IMR-90 (cell line): Measurements from ENCODE around the gene BLOC1S6. TPM values are rescaled to one million over a fixed set of nuclear protein-coding genes. Genes with fewer than 3 reads are reported as not detected.

Experiments used
- ATAC-seq: fragments of 200-7000 bp; cut with Tn5 transposase; 2 replicates; pipeline ENCODE4 v1.9.1; 2020; ENCODE audit warnings: low read depth, mild to moderate bottlenecking, moderate library complexity
- BruUV-seq: library from RNA; stranded (reverse); fragments of 400-500 nt; replicated peaks from 2 replicates; lab custom pipeline; 2021; lab: Mats Ljungman, UMichigan
- CTCF ChIA-PET: fragments of 300-600 bp; formaldehyde crosslinking; extraction: SDS; loops from one replicate; lab custom pipeline; 2021; ENCODE audit warnings: antibody characterized with exemption; lab: Yijun Ruan, JAX
- POLR2A ChIA-PET: fragments of 300-600 bp; sonication (Branson Sonifier 250); formaldehyde crosslinking; loops from one replicate; lab custom pipeline; 2022; ENCODE audit warnings: antibody characterized with exemption; ENCODE audit not compliant: unreplicated experiment; lab: Charles Lee
- DNase-seq: peaks from one replicate; pipeline ENCODE4 v3.0.0; 2013
- H2AFZ ChIP-seq: replicated peaks from 2 replicates; pipeline ENCODE3; 2013; ENCODE audit warnings: low read length, mild to moderate bottlenecking; ENCODE audit not compliant: poor library complexity
- H2AK5ac ChIP-seq: 2 replicates; pipeline ENCODE4 v1.6.1; 2013; ENCODE audit warnings: low read depth, low read length, inconsistent platforms
- H2AK9ac ChIP-seq: replicated peaks from 2 replicates; pipeline ENCODE3; 2013; ENCODE audit warnings: mild to moderate bottlenecking, low read depth, low read length, moderate library complexity; ENCODE audit not compliant: poor library complexity
- H2BK120ac ChIP-seq: 2 replicates; pipeline ENCODE4 v1.6.1; 2013; ENCODE audit warnings: low read depth, low read length, inconsistent platforms
- H2BK15ac ChIP-seq: 3 replicates; pipeline ENCODE4 v1.6.1; 2013; ENCODE audit warnings: low read depth, low read length, inconsistent platforms
- H2BK20ac ChIP-seq: 2 replicates; pipeline ENCODE4 v1.6.1; 2013; ENCODE audit warnings: low read depth, mild to moderate bottlenecking, inconsistent platforms, low read length, moderate library complexity
- H2BK5ac ChIP-seq: 2 replicates; pipeline ENCODE4 v1.6.1; 2013; ENCODE audit warnings: mild to moderate bottlenecking, low read depth, low read length, inconsistent platforms; ENCODE audit not compliant: poor library complexity, severe bottlenecking
- H3K14ac ChIP-seq: replicated peaks from 2 replicates; pipeline ENCODE4 v1.6.1; 2013; ENCODE audit warnings: low read depth, low read length, inconsistent platforms
- H3K18ac ChIP-seq: 2 replicates; pipeline ENCODE4 v1.6.1; 2013; ENCODE audit warnings: low read depth, low read length, control low read depth
- H3K23ac ChIP-seq: 2 replicates; pipeline ENCODE4 v1.6.1; 2013; ENCODE audit warnings: low read depth, low read length, inconsistent platforms
- H3K27ac ChIP-seq: 2 replicates; pipeline ENCODE4 v1.5.1; 2013; ENCODE audit warnings: mild to moderate bottlenecking, control low read depth, low read length; ENCODE audit not compliant: insufficient read depth
- H3K27me3 ChIP-seq: 2 replicates; pipeline ENCODE4 v1.6.1; 2013; ENCODE audit warnings: low read length; ENCODE audit not compliant: control insufficient read depth, insufficient read depth
- H3K36me3 ChIP-seq: 2 replicates; pipeline ENCODE4 v1.6.1; 2013; ENCODE audit warnings: low read length, mixed read lengths; ENCODE audit not compliant: control insufficient read depth, insufficient read depth
- H3K4ac ChIP-seq: 2 replicates; pipeline ENCODE4 v1.6.1; 2013; ENCODE audit warnings: low read depth, low read length, inconsistent platforms
- H3K4me1 ChIP-seq: 2 replicates; pipeline ENCODE4 v1.6.1; 2013; ENCODE audit warnings: low read length, mixed read lengths; ENCODE audit not compliant: control insufficient read depth, insufficient read depth
- H3K4me2 ChIP-seq: 2 replicates; pipeline ENCODE4 v1.6.1; 2013; ENCODE audit warnings: low read depth, mild to moderate bottlenecking, control low read depth, low read length, moderate library complexity
- H3K4me3 ChIP-seq: 2 replicates; pipeline ENCODE4 v1.5.1; 2013; ENCODE audit warnings: low read depth, mild to moderate bottlenecking, control low read depth, low read length, moderate library complexity; ENCODE audit not compliant: insufficient read depth
- H3K56ac ChIP-seq: 2 replicates; pipeline ENCODE4 v1.6.1; 2013; ENCODE audit warnings: low read length, inconsistent platforms; ENCODE audit not compliant: insufficient read depth; ENCODE audit errors: extremely low read depth
- H3K79me1 ChIP-seq, 2 experiments: 2 replicates each; pipeline ENCODE4 v1.6.1; 2013; ENCODE audit warnings: low read length in 2 of 2, inconsistent platforms in 1 of 2, low read depth in 1 of 2
- H3K9ac ChIP-seq: 2 replicates; pipeline ENCODE4 v1.6.1; 2013; ENCODE audit warnings: low read depth, low read length, control low read depth
- H3K9me1 ChIP-seq: 2 replicates; pipeline ENCODE4 v1.6.1; 2013; ENCODE audit warnings: low read length, inconsistent platforms; ENCODE audit not compliant: insufficient read depth
- H3K9me3 ChIP-seq: 2 replicates; pipeline ENCODE4 v1.6.1; 2013; ENCODE audit warnings: low read length; ENCODE audit not compliant: control insufficient read depth, insufficient read depth
- H4K20me1 ChIP-seq: 2 replicates; pipeline ENCODE4 v1.6.1; 2013; ENCODE audit warnings: low read length, inconsistent platforms; ENCODE audit not compliant: insufficient read depth
- H4K5ac ChIP-seq: 2 replicates; pipeline ENCODE4 v1.6.1; 2013; ENCODE audit warnings: mild to moderate bottlenecking, low read depth, low read length, control low read depth
- H4K8ac ChIP-seq, 2 experiments: 2 replicates each; pipeline ENCODE4 v1.6.1; 2013; ENCODE audit warnings: low read depth in 2 of 2, low read length in 2 of 2, control low read depth in 1 of 2, inconsistent platforms in 1 of 2
- H4K91ac ChIP-seq: 2 replicates; pipeline ENCODE4 v1.6.1; 2013; ENCODE audit warnings: low read depth, low read length, inconsistent platforms; ENCODE audit not compliant: insufficient read depth
- MAFK ChIP-seq: IDR thresholded peaks from 2 replicates; pipeline ENCODE4 v1.6.1; 2012; ENCODE audit warnings: low read depth, low read length, improper control_type of control experiment
- MAZ ChIP-seq: IDR thresholded peaks from 2 replicates; pipeline ENCODE4 v1.6.1; 2012; ENCODE audit warnings: low read depth, mild to moderate bottlenecking, low read length, improper control_type of control experiment, moderate library complexity, borderline replicate concordance
- USF2 ChIP-seq: fragments of 150-350 bp; IDR thresholded peaks from 2 replicates; pipeline ENCODE4 v1.6.1; 2017; ENCODE audit warnings: mild to moderate bottlenecking, antibody characterized with exemption, low read length, low read depth
- WGBS, 2 experiments: methylation state at CpG; one replicate each; pipeline versions ENCODE4 v1.1.5 to v1.1.7; 2013; ENCODE audit warnings: missing lambda C conversion rate in 2 of 2; ENCODE audit not compliant: insufficient read length in 1 of 2; ENCODE audit errors: extremely low coverage in 2 of 2; 5-methylcytosine and 5-hydroxymethylcytosine counted together
- dilution Hi-C: fragments of 300-500 bp; cut with HindIII; formaldehyde crosslinking; loops from one replicate; pipeline ENCODE4 v1.14.3; 2018; ENCODE audit warnings: low sequenced_read_pairs; ENCODE audit not compliant: unreplicated experiment
- in situ Hi-C: fragments of 300-500 bp; cut with MboI; formaldehyde crosslinking; loops from 3 replicates; pipeline ENCODE4 v1.14.3; 2019; ENCODE audit warnings: low sequenced_read_pairs, inconsistent platforms, mixed read lengths
- intact Hi-C: fragments of 100-400 bp; cut with micrococcal nuclease; formaldehyde crosslinking; loops from 2 replicates; pipeline ENCODE4 v1.10.0; 2022
- polyA plus RNA-seq, 3 experiments: library from polyadenylated mRNA; depleted of rRNA; stranded (reverse); fragments of >200 nt; gene quantifications; 2 replicates each; pipeline ENCODE4 v1.2.3, GENCODE V29; 2012; ENCODE audit warnings: low replicate concordance in 1 of 3
- total RNA-seq: library from RNA; depleted of rRNA; stranded (reverse); fragments of >200 nt; gene quantifications from 2 replicates; pipeline ENCODE4 v1.2.3, GENCODE V29; 2012

The BLOC1S6 gene
- total and polyA plus RNA-seq, 2 of the 4 experiments (the other 2 are of a cell fraction), result 21.7 to 40.9 TPM

- peak overlapping the region; percentile 66 for H4K5ac ChIP-seq
- H2BK5ac ChIP-seq, result peak overlapping the region; percentile 88
- H4K91ac ChIP-seq, result peak overlapping the region; percentile 86
- WGBS, 2 experiments, result no CpG with 5 or more reads among the region's 7 CpGs
- ATAC-seq (peak; percentile 80), DNase-seq (peak; percentile 94)
- peak overlapping the region; percentile 40; the same call in 1 of the 2 replicates for H3K9ac ChIP-seq
- H3K27ac ChIP-seq, result peak overlapping the region; percentile 62
- peak overlapping the region; percentile 92 for H2BK120ac ChIP-seq
- H2BK20ac ChIP-seq, result peak overlapping the region; percentile 74
- in situ Hi-C loops, result no loop called here
- dilution Hi-C loops, result no loop called here
- peak overlapping the region; percentile 91 for H3K14ac ChIP-seq
- peak overlapping the region; percentile 81 to 94 for H4K8ac ChIP-seq
- H3K4me2 ChIP-seq, result peak overlapping the region; percentile 39
- 0 out of 2 replicates have a peak, but pooled peaks cover 3% of the 10 kb centered on the region for H3K9me1 ChIP-seq
- peak overlapping the region; percentile 94 for H2BK15ac ChIP-seq
- H3K27me3 ChIP-seq, result no peaks in the 10 kb centered on the region
- peaks cover 6% of the 10 kb centered on the region for H3K4me1 ChIP-seq
- peak overlapping the region; percentile 90 for H2AFZ ChIP-seq
- H3K18ac ChIP-seq, result peak overlapping the region; percentile 41
- peaks cover 7% of the 10 kb centered on the region for H3K9me3 ChIP-seq
- peak overlapping the region; percentile 77; the same call in 1 of the 2 replicates for H2AK5ac ChIP-seq
- no peaks in the 10 kb centered on the region for H4K20me1 ChIP-seq
- intact Hi-C loops, result no loop called here
- H3K23ac ChIP-seq, result peak overlapping the region; percentile 79; the same call in 1 of the 2 replicates
- H2AK9ac ChIP-seq, result no peak overlapping the region
- peak overlapping the region; percentile 92 for H3K4ac ChIP-seq
- H3K56ac ChIP-seq, result peak overlapping the region; percentile 80
- TF ChIP-seq USF2 (peak; percentile 64; the same call in 1 of the 2 replicates), MAFK (peak; percentile 4; the same call in 1 of the 2 replicates), MAZ (no peak)
- ChIA-PET POLR2A (no interaction called here), CTCF (no interaction called here)
- no peak overlapping the region for H3K4me3 ChIP-seq
- H3K79me1 ChIP-seq, result no peaks in the 10 kb centered on the region
- H3K36me3 ChIP-seq, result no peaks in the 10 kb centered on the region
- no TSS peak for BruUV-seq
Measured at GRCh38 chr15:45630917-45631691, 43.9 kb downstream of the BLOC1S6 start.
